ENCODE measurements around the gene BHLHA9. TPM values are rescaled to one million over a fixed set of nuclear protein-coding genes. Genes with fewer than 3 reads are reported as not detected.

BHLHA9 gene
- polyA plus RNA-seq, 2 of the 4 experiments (the other 2 are of a cell fraction): not detected

DNA sequence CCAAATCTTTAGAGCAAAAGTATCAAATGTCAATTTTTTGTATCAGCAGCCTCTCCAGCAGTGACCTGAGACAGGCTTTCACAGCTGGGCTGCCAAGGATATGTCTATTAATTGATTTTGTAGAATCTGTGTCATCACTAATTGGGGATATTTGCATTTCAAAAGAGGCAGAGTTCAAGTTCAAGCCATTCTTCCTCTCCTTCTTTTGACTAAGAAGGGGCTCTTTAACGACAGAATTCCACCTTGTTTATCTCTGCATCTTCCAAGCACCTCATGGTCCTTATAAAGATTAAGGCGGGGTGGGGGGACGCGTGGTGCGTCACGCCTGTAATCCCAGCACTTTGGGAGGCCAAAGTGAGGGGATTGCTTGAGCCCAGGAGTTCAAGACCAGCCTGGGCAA is 15.2 kb upstream of the BHLHA9 start:
- no peak for FAIRE-seq
- no peak for DNase-seq (ENCODE audit: low read depth in 1 of 2, low spot score in 1 of 2)
- H3K4me2 ChIP-seq: no peak overlapping the region
- no peak overlapping the region for H3K27ac ChIP-seq
- no peak for ATAC-seq
- WGBS (ENCODE audit: missing lambda C conversion rate): 95% methylated on average over 6 of the region's 6 CpGs
- H3K9me3 ChIP-seq: peaks cover 3% of the 10 kb centered on the region; the same call in 1 of the 3 replicates
- H3K4me3 ChIP-seq: no peak overlapping the region
- H3K4me1 ChIP-seq: no peaks in the 10 kb centered on the region
- CTCF ChIA-PET: interaction anchor here (0.7 to 1.7 kb wide), 10 partner anchors 9 to 319 kb away, joined by 3 to 4 read pairs (median 3); no protein-coding TSS in a partner anchor
- POLR2A ChIA-PET: no interaction called here
- TF ChIP-seq E2F6 (IDR thresholded peaks at IDR 0.05; ENCODE audit: borderline replicate concordance, low read depth): no peak
- TF ChIP-seq SREBF2 (IDR thresholded peaks at IDR 0.05): no peak
- TF ChIP-seq ZSCAN20 (CRISPR knock-in tag; IDR thresholded peaks at IDR 0.05): no peak
- TF ChIP-seq EHMT2 (IDR thresholded peaks at IDR 0.05; ENCODE audit: low read depth): no peak
- TF ChIP-seq KDM1A (IDR thresholded peaks at IDR 0.05; ENCODE audit: low read depth): no peak
- no peak for TF ChIP-seq ZNF302 (CRISPR knock-in tag; IDR thresholded peaks at IDR 0.05)
- TF ChIP-seq, protein P1, sequence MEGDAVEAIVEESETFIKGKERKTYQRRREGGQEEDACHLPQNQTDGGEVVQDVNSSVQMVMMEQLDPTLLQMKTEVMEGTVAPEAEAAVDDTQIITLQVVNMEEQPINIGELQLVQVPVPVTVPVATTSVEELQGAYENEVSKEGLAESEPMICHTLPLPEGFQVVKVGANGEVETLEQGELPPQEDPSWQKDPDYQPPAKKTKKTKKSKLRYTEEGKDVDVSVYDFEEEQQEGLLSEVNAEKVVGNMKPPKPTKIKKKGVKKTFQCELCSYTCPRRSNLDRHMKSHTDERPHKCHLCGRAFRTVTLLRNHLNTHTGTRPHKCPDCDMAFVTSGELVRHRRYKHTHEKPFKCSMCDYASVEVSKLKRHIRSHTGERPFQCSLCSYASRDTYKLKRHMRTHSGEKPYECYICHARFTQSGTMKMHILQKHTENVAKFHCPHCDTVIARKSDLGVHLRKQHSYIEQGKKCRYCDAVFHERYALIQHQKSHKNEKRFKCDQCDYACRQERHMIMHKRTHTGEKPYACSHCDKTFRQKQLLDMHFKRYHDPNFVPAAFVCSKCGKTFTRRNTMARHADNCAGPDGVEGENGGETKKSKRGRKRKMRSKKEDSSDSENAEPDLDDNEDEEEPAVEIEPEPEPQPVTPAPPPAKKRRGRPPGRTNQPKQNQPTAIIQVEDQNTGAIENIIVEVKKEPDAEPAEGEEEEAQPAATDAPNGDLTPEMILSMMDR (IDR thresholded peaks at IDR 0.05): no peak
- no peak for TF ChIP-seq CHD4 (IDR thresholded peaks at IDR 0.05; ENCODE audit: borderline replicate concordance)
- TF ChIP-seq RARB (CRISPR knock-in tag; IDR thresholded peaks at IDR 0.05): no peak
- TF ChIP-seq JUNB (IDR thresholded peaks at IDR 0.05): no peak
- TF ChIP-seq, protein P2, sequence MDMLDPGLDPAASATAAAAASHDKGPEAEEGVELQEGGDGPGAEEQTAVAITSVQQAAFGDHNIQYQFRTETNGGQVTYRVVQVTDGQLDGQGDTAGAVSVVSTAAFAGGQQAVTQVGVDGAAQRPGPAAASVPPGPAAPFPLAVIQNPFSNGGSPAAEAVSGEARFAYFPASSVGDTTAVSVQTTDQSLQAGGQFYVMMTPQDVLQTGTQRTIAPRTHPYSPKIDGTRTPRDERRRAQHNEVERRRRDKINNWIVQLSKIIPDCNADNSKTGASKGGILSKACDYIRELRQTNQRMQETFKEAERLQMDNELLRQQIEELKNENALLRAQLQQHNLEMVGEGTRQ (IDR thresholded peaks at IDR 0.05): no peak
- no peak for TF ChIP-seq HES2 (IDR thresholded peaks at IDR 0.05)
- no peak for TF ChIP-seq FOSL2 (IDR thresholded peaks at IDR 0.05)
- TF ChIP-seq FOSL2 (CRISPR knock-in tag; IDR thresholded peaks at IDR 0.05): no peak
- TF ChIP-seq TP53 (CRISPR knock-in tag; IDR thresholded peaks at IDR 0.05): no peak
- no peak for TF ChIP-seq ESRRA (IDR thresholded peaks at IDR 0.05; ENCODE audit: borderline replicate concordance, low read length)
- no peak for TF ChIP-seq CBX2 (IDR thresholded peaks at IDR 0.05; ENCODE audit: borderline replicate concordance, low read depth)
- no peak for TF ChIP-seq SMC3 (IDR thresholded peaks at IDR 0.05)
- TF ChIP-seq EHF (CRISPR knock-in tag; IDR thresholded peaks at IDR 0.05): no peak
- TF ChIP-seq HDAC2 (IDR thresholded peaks at IDR 0.05): no peak

DNA sequence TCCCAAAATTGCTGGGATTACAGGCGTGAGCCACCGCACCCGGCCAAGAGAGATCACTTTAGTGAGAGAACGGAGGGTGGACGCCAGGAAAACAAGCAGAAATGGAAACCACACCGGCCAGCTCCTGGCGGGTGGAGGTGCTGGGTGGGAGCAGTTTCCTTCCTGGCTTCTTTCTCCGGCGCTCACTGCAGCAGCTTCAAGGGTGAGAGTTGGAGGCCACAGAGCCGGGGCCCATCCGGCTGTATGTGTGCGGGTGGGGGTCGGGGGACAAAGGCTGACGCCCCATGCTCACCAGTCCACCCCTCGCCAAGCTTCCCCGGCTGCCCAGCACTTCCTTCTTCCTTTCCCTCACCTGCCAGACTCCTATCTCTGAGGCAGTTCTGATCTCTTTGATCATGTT is 13.5 kb upstream of the BHLHA9 start:
- POLR2A ChIA-PET: no interaction called here
- WGBS (ENCODE audit: missing lambda C conversion rate): 86% methylated on average over 16 of the region's 16 CpGs

More for the DNA sequence above, 13.5 kb upstream of the BHLHA9 start:
- Histone ChIP-seq H3K4me1 (no peaks in the 10 kb centered on the region), H3K9me3 (peaks cover 3% of the 10 kb centered on the region; the same call in 1 of the 3 replicates), H3K4me2 (no peak overlapping the region), H3K4me3 (no peak overlapping the region), H3K27ac (no peak overlapping the region)
- ATAC-seq: no peak
- no peak for FAIRE-seq
- CTCF ChIA-PET: interaction anchor here (1.0 to 5.6 kb wide), 6 partner anchors 12 to 259 kb away, joined by 3 to 48 read pairs (median 4); partner anchors contain the start of gene BHLHA9
- no peak for TF ChIP-seq KDM5A (IDR thresholded peaks at IDR 0.05)
- no peak for TF ChIP-seq CEBPB (IDR thresholded peaks at IDR 0.05)
- no peak for TF ChIP-seq NFE2L2 (conservative IDR thresholded peaks at IDR 0.05; ENCODE audit: low read length)
- TF ChIP-seq RNF2 (IDR thresholded peaks at IDR 0.05; ENCODE audit: borderline replicate concordance, low read depth): no peak
- TF ChIP-seq, protein P3, sequence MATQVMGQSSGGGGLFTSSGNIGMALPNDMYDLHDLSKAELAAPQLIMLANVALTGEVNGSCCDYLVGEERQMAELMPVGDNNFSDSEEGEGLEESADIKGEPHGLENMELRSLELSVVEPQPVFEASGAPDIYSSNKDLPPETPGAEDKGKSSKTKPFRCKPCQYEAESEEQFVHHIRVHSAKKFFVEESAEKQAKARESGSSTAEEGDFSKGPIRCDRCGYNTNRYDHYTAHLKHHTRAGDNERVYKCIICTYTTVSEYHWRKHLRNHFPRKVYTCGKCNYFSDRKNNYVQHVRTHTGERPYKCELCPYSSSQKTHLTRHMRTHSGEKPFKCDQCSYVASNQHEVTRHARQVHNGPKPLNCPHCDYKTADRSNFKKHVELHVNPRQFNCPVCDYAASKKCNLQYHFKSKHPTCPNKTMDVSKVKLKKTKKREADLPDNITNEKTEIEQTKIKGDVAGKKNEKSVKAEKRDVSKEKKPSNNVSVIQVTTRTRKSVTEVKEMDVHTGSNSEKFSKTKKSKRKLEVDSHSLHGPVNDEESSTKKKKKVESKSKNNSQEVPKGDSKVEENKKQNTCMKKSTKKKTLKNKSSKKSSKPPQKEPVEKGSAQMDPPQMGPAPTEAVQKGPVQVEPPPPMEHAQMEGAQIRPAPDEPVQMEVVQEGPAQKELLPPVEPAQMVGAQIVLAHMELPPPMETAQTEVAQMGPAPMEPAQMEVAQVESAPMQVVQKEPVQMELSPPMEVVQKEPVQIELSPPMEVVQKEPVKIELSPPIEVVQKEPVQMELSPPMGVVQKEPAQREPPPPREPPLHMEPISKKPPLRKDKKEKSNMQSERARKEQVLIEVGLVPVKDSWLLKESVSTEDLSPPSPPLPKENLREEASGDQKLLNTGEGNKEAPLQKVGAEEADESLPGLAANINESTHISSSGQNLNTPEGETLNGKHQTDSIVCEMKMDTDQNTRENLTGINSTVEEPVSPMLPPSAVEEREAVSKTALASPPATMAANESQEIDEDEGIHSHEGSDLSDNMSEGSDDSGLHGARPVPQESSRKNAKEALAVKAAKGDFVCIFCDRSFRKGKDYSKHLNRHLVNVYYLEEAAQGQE (IDR thresholded peaks at IDR 0.05): no peak
- TF ChIP-seq ZC3H11A (IDR thresholded peaks at IDR 0.05): no peak
- no peak for TF ChIP-seq HOXA7 (CRISPR knock-in tag; IDR thresholded peaks at IDR 0.05)
- no peak for TF ChIP-seq TFCP2L1 (CRISPR knock-in tag; IDR thresholded peaks at IDR 0.05)
- TF ChIP-seq CHD2 (IDR thresholded peaks at IDR 0.05; ENCODE audit: low read length, partially characterized antibody): no peak
- TF ChIP-seq POLR2AphosphoS2 (conservative IDR thresholded peaks at IDR 0.05; ENCODE audit: low read length): no peak
- TF ChIP-seq SREBF2 (IDR thresholded peaks at IDR 0.05): no peak
- DNase-seq (ENCODE audit: low read depth in 1 of 2, low spot score in 1 of 2): no peak
